Activated T-cell treated with anti-CD3 and anti-CD28 coated beads for 24 hours (primary cell): ENCODE results near the gene PXYLP1.
A peak's percentile ranks its signal among the peaks of the same experiment; 100 is the strongest.

Source experiments
- DNase-seq: peaks from one replicate; pipeline ENCODE4 v3.0.0-alpha.2; 2020; ENCODE audit warnings: low read depth

The PXYLP1 gene

GRCh38 chr3:141228395-141228794 lies 3.2 kb upstream of the PXYLP1 start:
- DNase-seq = no peak

GRCh38 chr3:141229132-141229531 lies 2.5 kb upstream of the PXYLP1 start:
- no peak for DNase-seq

GRCh38 chr3:141230293-141230692 lies 1.3 kb upstream of the PXYLP1 start:
- DNase-seq = no peak

DNA sequence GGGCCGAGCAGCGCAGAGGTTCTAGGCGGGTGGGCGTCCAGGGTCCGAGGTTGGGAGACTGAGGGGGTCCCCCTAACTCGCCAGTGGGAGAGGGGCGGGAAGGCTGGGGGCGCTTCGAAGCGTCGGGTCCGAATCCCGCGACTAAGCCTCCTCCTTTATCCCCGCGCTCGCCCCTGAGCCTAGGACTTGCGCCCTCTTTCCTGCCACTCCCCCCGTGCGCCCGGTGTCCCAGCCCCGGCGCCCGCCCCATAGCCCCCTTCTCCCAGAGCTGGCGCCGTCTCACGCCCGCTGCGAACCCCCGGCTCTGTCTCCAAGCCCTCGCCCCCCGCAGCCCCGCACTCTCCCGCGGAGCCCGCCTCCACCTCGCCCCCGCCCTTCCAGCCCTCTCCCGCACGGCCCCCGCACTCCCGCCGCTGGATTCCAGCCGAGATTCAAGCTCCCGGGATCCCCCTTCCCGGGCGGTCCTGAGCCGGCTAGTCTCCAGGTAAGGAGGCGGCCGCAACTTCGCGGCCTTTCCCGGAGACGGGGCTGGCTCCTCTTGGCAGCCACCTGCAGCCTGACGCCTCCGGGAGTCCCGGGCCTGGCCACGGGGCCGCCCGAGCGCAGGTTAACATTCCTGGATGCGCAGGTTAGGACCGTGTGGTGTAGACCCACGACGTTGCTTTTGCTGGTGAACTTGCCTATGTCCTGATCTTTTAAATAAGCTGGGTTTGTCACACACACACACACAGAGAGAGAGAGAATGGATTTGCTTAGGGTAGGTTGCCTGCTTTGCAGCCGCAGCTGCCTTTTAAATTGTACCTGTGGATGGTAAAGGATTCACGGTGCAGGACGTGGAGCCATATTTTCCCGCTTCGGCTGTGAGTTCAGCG lies 563 bp downstream of the PXYLP1 start:
- DNase-seq = no peak

GRCh38 chr3:141233457-141234161 lies 2.0 kb downstream of the PXYLP1 start:
- DNase-seq = no peak

DNA sequence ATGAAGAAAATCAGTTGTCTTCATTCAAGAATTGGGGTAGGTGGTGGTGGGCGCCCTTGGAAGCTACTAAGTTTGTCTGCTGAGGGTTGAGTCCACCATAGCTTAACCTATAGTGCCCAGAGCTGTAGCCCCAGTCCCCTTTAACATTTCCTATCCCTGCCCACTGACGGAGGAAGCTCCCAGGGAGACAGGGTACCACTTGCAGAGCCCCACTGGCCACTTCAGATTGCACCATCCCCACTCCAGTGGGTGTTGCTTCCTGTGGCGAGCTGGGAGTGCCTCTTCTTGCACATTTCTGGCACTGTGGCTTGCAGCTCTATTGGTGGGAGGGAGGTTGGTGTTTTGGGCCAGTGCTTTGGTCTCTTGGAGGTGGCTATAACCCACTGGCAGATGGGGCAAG lies 2.7 kb downstream of the PXYLP1 start:
- DNase-seq = no peak

GRCh38 chr3:141235661-141236171 lies 4.1 kb downstream of the PXYLP1 start:
- no peak for DNase-seq

DNA sequence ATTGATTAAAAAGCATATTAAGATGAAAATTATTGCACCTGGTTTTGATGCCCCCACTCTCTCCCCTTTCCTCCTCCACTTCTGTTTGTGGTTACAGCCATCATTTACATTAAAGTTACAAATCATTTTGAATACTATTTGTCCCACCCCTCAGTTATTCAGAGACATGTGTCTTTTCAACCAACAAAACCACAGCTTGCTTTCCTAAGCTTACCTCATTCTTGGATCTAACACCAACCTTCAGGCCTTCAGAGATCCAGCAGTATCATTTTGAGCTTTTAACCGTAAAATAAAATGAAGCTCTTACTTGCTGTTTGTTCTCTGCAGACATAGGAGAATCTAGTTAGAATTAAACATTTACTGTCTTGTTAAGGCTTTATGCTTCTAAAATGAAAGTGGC lies 4.7 kb downstream of the PXYLP1 start:
- no peak for DNase-seq

DNA sequence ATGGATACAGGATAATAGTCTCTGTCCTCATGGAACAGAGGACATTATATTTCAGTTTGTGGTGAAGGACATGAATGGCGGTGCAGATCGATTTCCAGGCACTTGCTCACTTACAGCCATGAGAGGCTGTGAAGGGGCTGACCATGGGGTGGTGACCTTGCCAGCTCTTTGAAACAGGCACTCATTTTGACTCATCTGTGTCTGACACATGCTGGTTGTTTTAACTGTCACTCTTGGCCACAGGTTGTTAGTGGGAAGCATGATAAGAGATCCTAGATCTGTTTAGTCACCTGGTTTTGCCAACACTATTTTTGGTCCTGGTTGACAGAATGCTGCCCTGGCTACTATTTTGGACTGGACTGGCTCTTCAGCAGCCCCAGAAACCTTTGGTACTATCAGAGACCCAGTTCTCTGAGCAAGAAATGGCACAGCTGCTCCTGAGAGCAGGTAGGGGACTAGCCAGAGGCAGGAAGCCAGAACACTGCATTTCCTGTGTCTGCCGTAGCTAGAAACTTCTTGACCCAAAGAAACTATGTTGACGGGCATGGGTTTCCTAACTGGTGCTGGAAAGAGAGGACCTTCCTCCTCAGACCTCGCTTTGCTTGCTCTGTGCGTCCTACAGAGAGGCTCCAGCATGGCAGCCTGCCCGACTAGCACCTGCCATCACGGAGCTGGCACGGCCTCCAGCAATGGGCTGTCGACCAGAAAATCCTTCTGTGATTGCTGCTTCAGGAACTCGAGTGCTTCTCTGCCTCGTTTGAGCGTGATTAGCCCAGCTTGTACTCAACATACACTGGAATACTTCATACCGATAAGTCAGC lies 6.3 kb downstream of the PXYLP1 start:
- DNase-seq = no peak

DNA sequence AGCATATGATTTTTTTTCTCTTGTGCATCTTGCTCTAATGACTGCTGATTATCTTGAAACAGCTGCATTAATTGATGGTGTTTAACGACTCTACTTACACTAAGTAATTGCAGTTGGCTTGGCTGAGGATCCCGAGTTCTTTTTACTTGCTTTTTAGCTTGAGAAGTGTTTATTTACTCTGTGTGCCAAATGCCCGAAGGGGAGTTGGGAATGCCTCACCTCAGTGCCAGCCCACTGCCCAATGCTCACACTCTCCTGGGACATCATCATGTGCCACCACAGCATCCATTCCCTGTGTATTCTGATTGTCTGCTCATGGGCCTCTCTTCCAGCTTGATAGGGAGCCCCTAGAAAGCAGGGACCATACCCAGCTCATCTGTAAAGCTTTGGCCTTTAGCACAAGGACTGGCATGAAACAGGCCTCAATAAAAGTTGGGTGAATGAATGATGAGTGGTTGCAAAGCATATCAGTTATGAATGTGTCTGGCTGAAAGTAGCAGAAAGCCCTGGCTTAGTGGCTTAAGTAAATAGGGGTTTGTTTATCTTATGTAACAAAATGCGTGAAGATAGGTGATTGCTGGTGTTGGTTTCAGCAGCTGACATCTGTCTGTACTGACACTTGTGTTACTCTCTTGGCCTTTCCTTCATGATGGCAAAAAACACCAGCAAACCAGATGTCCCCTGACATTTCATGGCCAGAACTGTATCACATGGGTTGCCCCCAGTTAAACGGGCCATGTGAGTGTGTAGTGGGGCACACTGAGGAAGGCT lies 8.1 kb downstream of the PXYLP1 start:
- no peak for DNase-seq

- no peak for DNase-seq
Measured at GRCh38 chr3:141240286-141240685, 8.7 kb downstream of the PXYLP1 start.

GRCh38 chr3:141240687-141241615 lies 9.3 kb downstream of the PXYLP1 start:
- no peak for DNase-seq

DNA sequence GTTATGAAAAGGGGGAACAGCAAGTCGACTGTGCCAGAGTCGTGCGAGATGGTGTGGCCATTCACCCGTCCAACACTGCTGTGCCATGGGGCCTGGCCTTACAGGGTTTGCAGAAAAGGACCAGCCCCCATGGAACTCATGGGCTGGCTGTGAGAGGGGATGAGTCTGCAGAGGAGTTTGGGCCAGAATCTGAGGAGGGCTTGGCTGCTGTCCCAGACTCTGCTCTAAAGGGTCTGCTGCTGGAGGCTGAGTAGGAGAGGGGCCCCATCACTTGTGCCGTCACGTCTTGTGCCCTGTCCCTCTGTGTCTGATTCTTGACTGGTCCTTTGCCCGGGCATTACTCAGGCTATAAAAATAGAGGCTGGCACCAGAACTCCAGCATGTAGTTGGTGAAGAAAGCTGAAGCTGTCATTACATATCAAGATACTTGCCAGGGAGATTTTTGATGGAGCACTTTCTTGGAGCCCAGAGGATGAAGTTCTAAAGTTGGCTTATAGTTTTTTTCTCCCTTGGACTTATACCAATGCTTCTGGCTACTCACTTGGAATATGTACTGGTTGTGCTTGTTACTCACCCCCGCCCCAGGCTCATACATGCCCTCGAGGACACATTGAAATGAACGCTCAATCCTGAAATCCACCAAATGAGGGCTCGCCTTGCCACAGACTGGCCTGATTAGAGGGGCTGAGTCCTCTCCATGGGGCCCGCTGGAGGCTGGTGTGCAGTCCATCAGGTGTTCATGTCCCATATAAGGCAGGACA lies 10.2 kb downstream of the PXYLP1 start:
- no peak for DNase-seq

DNA sequence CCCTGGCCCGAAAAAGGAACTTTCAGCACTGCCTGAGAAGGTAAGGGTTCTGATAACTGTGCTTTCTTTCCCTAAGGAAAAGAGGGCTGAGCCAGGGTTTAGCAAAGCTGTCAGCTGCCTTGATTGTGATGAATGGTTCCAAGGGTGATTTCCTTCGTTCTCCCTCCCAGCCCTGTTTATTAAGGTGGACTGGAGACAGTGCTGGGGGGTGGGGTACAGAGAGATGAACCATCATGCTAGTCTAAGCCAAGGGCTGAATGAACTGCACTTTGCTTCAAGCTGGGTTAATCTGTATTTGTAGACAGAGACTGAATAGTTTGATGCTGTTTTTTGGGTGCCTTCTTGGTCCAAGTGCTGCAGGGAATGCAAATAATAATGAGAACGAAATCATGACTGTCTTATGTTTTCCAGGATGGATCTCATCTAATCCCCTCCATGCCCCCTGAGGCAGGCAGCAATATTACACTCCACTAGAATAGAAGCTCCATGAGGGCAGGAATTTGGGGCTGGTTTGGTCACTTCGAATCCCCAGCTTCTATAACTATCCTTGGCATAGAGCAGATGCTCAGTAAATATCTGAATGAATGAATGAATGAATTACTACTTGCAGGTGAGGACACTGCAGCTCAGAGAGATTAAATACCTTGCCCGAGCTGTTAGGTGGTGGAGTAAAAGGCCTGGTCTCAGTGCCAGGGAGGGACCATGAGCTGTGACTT lies 10.9 kb downstream of the PXYLP1 start:
- no peak for DNase-seq

DNA sequence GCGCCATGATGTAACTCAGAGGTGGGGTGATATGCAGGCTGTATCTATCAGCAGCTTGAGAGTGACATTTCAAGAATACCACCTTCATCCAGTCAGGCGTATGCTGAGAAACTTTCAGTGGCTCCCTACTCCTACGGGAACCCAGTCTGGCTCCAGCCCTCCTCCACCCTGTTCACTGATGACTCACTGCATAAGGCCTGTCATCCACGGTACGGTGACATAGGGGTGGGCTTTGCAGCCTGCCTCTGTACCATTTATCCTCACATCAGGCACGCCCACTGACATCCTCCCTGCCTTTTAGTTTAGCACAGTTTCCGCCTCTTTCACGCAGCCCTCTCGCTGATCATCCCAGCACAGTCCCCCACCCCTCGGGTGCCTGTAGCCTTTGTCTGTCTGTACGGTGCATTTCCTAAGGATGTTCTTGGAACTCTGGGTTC lies 11.7 kb downstream of the PXYLP1 start:
- DNase-seq = peak; percentile 57

DNA sequence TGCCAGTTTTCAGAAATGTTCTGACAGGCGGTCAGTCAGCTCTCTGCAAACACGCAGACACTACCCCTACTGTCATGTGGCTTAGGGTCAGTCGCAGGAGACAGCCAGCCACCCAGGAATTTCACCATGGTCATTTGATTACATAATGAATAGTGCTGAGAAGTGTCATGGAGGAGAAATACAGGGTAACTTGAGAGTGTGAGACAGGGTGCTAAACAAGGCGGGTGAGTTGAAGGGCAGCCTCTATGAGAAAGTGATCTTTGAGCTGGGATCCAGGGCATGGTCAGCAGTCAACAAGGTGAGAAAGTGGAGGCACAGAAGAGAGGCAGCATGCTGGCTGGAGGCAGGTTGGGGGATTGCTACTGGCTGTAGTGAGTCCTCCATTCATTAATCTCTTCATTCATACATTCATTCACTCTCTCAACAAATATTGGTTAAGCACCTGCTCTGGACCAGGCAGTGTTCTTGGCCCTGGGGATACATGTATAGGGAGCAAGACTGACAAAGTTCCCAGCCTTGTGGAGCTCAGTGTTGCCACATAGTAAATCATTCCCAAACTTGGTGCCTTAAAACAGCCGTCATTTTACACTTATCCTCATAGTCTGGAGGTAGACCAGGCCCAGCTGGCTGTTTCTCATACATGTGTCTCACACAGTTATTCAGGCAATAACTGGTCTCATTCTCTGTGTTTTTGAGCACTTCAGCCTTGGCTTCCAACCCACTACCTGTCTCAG lies 14.8 kb downstream of the PXYLP1 start:
- no peak for DNase-seq

- DNase-seq = no peak
Measured at GRCh38 chr3:141246958-141247301, 15.3 kb downstream of the PXYLP1 start.

DNA sequence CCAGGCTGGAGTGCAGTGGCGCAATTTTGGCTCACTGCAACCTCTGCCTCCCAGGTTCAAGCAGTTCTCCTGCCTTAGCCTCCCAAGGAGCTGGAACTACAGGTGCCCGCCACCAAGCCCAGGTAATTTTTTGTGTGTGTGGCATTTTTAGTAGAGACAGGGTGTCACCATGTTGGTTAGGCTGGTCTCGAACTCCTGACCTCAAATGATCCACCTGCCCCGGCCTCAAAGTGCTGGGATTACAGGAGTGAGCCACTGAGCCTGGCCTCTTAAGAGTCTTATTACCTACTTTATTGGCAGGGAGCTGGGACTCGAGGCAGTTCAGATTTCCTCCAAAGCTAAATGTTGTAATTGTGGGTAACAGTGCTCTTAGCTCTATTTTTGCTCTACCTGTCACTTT lies 16.4 kb downstream of the PXYLP1 start:
- DNase-seq = no peak
